GM12865 (cell line): ENCODE results near the gene ACSM2A.
"Not testable (repeated sequence)": the region's sequence is repeated elsewhere in the genome, so short reads cannot be mapped to it uniquely, and the experiment has no call there.

ENCODE experiments used
- DNase-seq: peaks from one replicate; pipeline ENCODE4 v3.0.0; 2010; ENCODE audit warnings: low read depth
- H3K4me3 ChIP-seq: 2 replicates; pipeline ENCODE4 v1.5.1; 2011; ENCODE audit warnings: mild to moderate bottlenecking, low read depth, low read length, control low read depth
- TF ChIP-seq, protein P1 (sequence below): IDR thresholded peaks from 2 replicates; pipeline ENCODE4 v1.5.1; 2011; ENCODE audit warnings: low read length, control low read depth, low read depth, inconsistent platforms; ENCODE audit not compliant: insufficient read depth; ENCODE audit errors: missing control alignments

Gene ACSM2A

DNA sequence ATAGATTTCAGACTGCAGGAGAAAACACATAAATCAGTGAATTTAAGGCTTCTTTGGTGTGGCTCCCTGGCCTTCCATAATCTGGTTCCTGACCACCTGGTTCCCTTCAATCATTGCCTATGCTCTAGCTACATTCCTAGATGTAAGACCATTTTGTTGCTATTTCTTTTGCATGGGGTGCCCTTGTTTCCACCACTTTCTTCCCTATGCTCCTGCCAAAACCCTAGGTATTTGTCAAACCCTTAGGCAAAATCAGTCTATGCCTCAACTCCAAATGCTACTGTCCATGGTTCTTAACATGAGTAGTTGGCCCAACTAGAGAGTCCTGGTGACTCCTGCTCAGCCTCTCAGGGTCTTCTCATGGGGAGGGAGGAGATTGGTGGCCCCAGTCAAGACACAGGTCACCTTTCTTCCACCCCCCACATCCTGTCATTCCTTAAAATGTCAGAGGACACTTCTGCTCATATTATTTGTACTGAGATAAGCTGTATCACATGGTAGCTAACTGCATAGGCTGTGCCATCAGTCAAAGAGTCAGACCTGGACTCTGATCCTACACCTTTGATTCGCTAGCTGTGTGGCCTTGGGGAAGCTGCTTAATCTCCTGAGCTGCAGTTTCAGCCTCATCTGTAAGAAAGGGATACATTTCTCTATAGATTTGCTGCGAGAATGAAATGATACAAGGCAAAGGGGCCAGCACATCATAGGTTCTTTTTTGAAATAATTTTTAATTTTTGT, 27.0 kb upstream of the ACSM2A start:
- H3K4me3 ChIP-seq, result no peak overlapping the region
- TF ChIP-seq, protein P1, sequence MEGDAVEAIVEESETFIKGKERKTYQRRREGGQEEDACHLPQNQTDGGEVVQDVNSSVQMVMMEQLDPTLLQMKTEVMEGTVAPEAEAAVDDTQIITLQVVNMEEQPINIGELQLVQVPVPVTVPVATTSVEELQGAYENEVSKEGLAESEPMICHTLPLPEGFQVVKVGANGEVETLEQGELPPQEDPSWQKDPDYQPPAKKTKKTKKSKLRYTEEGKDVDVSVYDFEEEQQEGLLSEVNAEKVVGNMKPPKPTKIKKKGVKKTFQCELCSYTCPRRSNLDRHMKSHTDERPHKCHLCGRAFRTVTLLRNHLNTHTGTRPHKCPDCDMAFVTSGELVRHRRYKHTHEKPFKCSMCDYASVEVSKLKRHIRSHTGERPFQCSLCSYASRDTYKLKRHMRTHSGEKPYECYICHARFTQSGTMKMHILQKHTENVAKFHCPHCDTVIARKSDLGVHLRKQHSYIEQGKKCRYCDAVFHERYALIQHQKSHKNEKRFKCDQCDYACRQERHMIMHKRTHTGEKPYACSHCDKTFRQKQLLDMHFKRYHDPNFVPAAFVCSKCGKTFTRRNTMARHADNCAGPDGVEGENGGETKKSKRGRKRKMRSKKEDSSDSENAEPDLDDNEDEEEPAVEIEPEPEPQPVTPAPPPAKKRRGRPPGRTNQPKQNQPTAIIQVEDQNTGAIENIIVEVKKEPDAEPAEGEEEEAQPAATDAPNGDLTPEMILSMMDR, result no peak
- DNase-seq, result no peak

DNA sequence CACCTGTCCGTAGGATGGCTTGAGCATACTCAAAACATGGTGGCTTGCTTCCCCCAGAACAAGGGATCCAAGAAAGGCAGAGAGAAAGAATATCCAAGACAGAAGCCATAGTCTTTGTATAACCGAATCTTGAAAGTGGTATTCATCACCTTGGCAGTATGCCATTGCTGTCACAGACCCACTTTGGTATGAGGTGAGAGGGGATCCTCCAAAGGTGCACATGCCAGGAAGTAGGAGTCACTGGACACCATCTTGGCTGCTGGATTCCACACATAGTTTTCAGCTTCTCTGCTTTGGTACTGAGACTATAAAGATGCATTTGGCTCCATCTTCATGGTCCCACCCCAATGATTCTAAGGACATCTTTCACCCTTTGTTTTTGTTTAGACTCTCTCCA, 23.9 kb upstream of the ACSM2A start:
- not testable (repeated sequence) for DNase-seq, H3K4me3 ChIP-seq

DNA sequence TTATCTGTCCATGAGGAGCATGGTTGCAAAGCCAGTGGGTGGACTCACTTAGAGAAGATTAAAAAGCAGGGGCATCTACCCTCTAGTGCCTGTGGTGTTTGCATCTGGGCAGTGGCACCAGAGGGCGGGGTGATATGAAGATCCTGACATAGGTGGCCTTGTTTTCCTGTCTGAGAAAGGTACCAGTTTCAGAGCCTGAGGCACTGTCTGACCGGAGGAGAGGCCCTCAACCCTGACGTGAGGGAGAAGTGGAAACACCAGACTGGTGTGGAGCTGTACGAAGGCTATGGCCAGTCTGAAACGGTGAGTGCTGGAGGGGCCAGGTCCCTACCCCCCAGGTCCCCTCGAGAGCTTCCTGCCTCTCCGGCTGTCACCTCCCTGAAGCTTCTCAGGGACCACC, 21.8 kb upstream of the ACSM2A start:
- DNase-seq, H3K4me3 ChIP-seq: not testable (repeated sequence)

DNA sequence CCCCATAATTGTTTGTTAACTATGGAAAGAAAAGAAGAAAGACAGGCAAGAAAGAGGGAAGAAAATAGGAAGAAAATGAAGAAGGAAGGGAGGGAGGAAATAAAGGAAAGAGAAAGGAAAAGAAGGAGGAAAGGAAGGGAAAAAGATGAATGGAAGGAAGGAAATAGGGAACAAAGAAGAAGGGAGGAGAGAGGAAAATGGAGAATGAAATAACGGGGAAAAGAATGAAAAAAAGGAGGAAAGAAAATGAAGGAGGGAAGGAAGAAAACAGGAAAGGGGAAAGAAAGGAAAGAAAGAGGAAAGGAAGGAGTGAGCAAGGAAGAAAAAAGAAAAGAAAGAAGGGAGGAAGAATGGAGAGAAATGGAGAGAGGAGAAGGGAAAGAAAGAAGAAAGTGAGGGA, 20.8 kb upstream of the ACSM2A start:
- DNase-seq, H3K4me3 ChIP-seq: not testable (repeated sequence)

DNA sequence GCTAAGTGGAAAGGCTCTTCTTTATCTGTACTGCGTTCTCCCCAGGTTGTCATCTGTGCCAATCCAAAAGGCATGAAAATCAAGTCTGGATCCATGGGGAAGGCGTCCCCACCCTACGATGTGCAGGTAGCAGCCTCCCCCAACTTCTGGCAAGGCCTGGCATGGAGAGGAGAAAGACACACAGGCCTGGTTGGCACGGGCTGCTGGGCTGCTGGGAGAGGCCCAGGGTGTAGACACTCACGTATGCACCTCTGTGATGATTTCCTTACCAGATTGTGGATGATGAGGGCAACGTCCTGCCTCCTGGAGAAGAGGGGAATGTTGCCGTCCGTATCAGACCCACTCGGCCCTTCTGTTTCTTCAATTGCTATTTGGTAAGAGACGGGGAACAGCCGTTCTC, 20.4 kb upstream of the ACSM2A start:
- no peak for DNase-seq
- H3K4me3 ChIP-seq, result no peak overlapping the region
- TF ChIP-seq, protein P1, result no peak

DNA sequence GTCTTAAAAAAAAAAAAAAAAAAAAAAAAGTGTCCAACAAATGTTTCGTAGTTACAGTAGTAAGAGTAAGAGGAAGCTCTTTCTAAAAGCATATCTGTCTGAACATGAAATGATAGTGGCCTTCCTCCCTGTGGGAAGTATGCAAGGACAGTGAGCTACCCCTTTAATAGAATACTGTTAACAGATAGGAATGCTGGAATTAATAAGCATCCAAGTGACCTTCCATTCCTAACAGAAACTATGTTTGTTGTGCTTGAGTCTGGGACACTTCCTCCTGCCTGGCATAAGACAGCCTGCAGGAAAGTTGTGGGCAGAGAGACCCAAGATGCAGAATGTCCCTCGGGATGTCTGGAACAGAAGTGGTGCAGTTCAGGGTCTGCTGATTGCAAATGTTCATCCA, 12.4 kb upstream of the ACSM2A start:
- DNase-seq, H3K4me3 ChIP-seq: not testable (repeated sequence)

DNA sequence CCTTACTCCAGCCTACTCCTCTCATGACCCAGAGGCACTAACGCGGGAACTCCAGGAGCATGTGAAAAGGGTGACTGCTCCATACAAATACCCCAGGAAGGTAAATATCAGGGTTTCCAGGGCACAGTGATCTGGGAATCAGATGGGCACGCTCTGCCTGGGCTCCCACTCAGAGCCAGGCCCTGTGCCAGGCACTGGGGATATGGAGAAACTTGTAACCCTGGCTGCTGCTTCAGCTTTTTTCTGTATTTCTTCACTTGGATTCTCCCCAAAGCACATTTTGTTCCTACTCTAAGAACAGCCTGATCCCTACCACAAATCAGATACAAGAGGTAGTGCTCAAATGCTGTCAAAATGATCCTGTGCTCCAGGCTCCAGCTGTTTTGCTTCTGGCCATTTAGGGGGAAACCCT, 11.5 kb upstream of the ACSM2A start:
- not testable (repeated sequence) for H3K4me3 ChIP-seq, DNase-seq

DNA sequence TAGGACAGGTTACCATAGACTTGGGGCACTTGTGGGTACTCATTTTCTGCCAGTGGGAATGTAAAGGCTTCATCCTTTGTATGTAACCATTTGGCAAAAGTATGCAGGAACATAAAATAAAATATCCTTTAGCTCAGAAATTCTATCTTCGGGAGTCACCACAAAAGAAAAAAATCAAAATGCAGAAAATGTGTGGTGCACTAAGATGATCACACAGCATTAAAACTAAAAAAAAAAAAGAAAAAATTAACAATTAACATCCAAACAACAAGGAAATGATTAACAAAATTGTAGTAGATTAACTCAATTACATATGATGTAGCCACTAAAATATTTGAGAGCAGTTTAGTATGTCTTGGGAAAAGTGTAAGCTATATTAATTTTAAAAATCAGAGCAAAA, 10.6 kb upstream of the ACSM2A start:
- H3K4me3 ChIP-seq, DNase-seq: not testable (repeated sequence)

DNA sequence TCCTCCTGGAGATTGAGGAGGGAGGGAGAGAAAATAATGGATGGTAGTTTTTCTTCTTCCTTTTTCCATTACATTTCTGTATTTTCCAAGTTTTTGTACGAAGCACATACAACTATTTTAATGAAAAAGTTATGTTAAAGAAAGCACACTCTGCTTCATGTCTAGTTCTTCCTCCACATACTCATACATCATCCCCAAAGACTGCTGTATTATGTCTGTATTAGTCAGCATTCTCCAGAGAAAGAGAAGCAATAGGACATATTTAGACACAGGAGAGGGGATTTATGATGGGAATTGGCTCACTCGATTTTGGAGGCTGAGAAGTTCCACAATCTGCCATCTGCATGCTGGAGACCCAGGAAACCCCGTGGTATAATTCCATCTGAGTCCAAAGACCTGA, 10.1 kb upstream of the ACSM2A start:
- TF ChIP-seq, protein P1, result no peak
- DNase-seq, result no peak
- no peak overlapping the region for H3K4me3 ChIP-seq

DNA sequence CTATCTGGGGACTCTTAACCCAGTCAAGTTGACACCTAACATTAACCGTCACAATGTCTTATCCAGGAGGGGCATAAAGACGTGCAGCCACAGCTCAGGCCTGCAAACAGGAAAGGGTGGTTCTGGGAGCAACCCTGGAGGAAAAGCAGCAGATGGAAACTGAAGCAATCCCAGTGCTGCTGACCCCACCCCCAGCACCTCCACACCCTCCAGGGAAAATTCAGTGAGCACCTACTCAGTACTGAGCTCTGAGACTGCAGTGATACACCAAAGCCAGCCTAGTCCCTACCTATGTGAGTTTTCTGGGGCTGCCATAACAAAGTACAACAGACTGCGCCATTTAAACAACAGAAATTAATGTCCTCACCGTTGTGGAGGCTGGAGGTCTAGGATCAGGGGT, 9.5 kb upstream of the ACSM2A start:
- not testable (repeated sequence) for DNase-seq

DNA sequence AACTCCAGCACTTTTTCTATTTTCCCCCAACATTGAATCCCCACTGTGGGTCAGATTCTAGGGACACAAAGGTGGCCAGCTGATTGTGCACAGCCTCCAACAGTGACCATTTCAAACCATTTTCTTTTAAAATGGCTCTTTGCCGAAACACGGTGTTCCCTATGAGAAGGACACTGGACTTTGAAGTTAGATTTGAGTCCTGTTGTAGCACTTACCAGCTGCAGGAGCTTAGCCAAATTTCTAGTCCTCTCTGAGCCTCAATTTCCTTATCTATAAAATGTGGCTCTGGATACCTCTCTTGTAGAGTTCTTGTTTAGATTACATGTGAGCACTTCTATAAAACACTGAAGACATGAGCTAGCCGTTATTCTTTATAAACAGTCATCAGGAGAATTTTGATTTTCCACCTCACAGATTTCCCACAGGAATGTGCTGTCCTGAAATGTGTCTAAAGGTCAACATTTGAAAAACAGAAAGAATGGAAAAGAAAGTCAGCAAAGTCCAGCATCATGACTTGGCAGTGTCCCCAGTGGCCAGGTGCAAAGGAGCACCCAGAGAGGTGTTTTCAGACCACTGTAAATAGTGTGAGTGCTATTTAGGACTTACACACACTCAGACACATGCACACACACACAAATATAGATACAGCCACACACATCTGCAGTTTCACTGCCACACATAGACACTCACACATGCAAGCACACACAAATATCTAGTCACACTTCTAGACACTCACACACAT, 4.5 kb upstream of the ACSM2A start:
- not testable (repeated sequence) for H3K4me3 ChIP-seq, DNase-seq

More for the DNA sequence above, 9.5 kb upstream of the ACSM2A start:
- not testable (repeated sequence) for H3K4me3 ChIP-seq

DNA sequence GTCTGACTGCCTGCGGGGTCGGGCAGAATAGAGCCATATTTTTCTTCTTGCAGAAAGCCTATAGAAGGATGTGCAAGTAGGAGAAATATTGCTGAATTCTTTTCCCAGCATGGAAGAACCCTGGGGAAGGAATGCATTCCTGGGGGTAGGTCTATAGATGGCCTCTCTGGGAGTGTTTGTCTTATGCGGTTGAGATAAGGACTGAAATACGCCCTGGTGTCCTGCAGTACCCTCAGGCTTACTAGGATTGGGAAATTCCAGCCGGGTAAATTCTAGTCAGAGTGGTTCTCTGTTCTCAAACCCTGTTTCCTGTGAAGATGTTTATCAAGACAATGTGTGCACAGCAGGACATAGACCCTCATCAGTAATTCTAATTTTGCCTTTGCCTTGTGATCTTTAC, 2.3 kb downstream of the ACSM2A start:
- DNase-seq, H3K4me3 ChIP-seq: not testable (repeated sequence)

DNA sequence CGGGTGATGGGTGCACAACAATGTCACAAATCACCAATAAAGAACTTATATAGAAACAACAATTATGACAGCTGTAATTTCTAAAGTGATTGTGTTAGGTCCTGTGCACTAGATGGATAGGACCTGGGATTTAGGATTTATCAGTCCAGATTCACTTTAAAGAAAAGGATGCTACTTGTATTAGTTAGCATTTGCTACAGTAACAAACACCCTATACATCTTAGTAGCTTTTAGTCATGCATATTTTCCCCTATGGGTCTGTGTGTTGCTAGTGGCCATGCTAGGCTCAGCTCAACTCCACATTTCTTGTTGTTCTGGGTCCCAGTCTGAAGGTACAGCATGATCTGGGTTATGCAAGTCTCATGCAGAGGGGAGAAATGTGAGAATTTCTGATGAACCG, 7.9 kb downstream of the ACSM2A start:
- not testable (repeated sequence) for DNase-seq, H3K4me3 ChIP-seq

DNA sequence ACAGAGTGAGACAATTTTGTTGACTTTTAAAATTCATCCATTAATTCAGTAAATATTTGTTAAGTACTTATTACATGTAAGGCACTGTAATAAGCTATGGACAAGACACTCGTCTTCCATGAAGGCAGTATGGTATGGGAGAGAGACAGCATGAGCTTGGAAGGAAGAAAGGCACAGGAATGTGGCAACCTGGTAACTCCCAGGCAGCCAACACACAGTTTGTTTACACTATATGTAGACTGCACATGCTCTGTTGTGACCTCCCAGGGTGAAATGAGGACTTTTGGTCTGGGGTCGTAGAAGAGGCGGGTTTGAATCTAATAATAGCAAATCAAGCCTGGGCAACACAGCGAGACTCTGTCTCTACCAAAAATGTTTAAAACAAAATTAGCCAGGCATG, 9.0 kb downstream of the ACSM2A start:
- not testable (repeated sequence) for H3K4me3 ChIP-seq, DNase-seq

DNA sequence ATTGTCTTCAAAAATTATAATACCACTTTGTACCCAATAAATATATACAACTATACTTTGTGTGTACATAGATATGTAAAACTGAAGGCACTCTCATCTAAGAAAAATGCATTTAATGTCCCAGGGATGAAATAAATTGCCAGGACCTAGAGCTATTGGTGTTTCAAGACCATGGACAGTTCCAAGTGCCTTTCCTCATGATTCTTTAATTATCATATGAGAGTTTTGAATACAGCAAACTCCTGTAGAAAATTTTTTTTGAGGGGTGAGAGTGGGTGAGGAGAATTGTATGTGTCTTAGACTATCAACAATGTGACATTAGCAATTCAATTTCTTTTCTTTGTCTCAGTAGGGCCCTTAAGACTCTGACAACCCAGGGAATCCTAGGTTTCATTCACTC, 17.6 kb downstream of the ACSM2A start:
- not testable (repeated sequence) for DNase-seq

DNA sequence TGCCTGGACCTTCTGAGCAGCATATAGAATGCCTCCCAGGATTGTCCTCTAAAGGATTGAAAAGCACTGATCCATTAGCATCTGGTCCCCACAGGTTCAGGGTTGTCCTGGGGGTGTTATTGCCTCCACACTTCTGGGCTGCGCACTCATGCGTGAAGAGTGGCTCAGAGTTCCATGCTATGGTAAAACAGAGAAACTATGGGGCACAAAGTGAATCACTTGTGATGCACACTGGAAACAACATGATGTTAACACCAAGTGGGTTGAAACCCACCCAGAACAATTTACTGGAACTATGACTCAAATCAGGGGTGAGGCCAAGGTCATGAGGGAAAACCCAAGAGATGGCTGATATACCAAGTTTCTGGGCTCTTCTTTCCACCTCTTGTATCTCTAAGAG, 18.6 kb downstream of the ACSM2A start:
- not testable (repeated sequence) for H3K4me3 ChIP-seq, DNase-seq

More for the DNA sequence above, 17.6 kb downstream of the ACSM2A start:
- not testable (repeated sequence) for H3K4me3 ChIP-seq
